HepG2 (cell line): ENCODE results near the gene SOBP. TPM values are rescaled to one million over a fixed set of nuclear protein-coding genes. Genes with fewer than 3 reads are reported as not detected.

Source experiments
- ATAC-seq: fragments of 200-7000 bp; cut with Tn5 transposase; 3 replicates; pipeline ENCODE4 v1.9.1; 2020; ENCODE audit warnings: mild to moderate bottlenecking, moderate library complexity
- BruUV-seq: library from RNA; stranded (reverse); fragments of 400-500 nt; replicated peaks from 2 replicates; lab custom pipeline; 2021; lab: Mats Ljungman, UMichigan
- CTCF ChIA-PET: fragments of 300-600 bp; formaldehyde crosslinking; extraction: SDS; loops from one replicate; lab custom pipeline; 2021; ENCODE audit warnings: low total read pairs, inconsistent platforms, low intra/inter-chr PET ratio; lab: Yijun Ruan, JAX
- POLR2A ChIA-PET: fragments of 350-600 bp; sonication (Branson Sonifier 250); formaldehyde crosslinking; loops from one replicate; lab custom pipeline; 2020; ENCODE audit warnings: antibody characterized with exemption, inconsistent platforms; lab: Yijun Ruan, JAX
- DNase-seq: peaks from one replicate; pipeline ENCODE4 v3.0.0-alpha.2; 2015; ENCODE audit warnings: low spot score
- FAIRE-seq: peaks from 3 replicates; lab custom pipeline; 2011; peaks lifted over from hg19 to GRCh38; lab: Jason Lieb, UNC
- H2AFZ ChIP-seq: one replicate; pipeline ENCODE4 v1.6.1; 2011; ENCODE audit warnings: low read length, inconsistent platforms
- H3K27ac ChIP-seq: fragments of 300-600 bp; 3 replicates; pipeline ENCODE4 v1.8.0; 2011; ENCODE audit warnings: mixed run types, mild to moderate bottlenecking, mixed read lengths, low read length, inconsistent platforms; ENCODE audit not compliant: insufficient read depth; ENCODE audit errors: extremely low read length
- H3K27me3 ChIP-seq, 2 experiments: fragments of 200-600 bp in 1 of 2; 2 replicates in 1 of 2; 3 replicates in 1 of 2; pipeline versions ENCODE4 v1.6.0 to v1.8.0; 2011; ENCODE audit warnings: low read length in 2 of 2, mild to moderate bottlenecking in 2 of 2, moderate library complexity in 2 of 2, inconsistent platforms in 1 of 2; ENCODE audit not compliant: insufficient read depth in 2 of 2, control insufficient read depth in 1 of 2
- H3K36me3 ChIP-seq, 2 experiments: fragments of 200-600 bp in 1 of 2; replicated peaks in 1 of 2; 2 replicates in 1 of 2; 3 replicates in 1 of 2; pipeline versions ENCODE4 v1.5.1 to v1.8.0; 2011; ENCODE audit warnings: low read length in 2 of 2, inconsistent platforms in 1 of 2; ENCODE audit not compliant: insufficient read depth in 2 of 2, control insufficient read depth in 1 of 2
- H3K4me1 ChIP-seq: 2 replicates; pipeline ENCODE4 v1.5.1; 2012; ENCODE audit warnings: low read length, inconsistent platforms; ENCODE audit not compliant: insufficient read depth
- H3K4me2 ChIP-seq: 2 replicates; pipeline ENCODE4 v1.6.0; 2011; ENCODE audit warnings: low read depth, low read length, inconsistent platforms
- H3K4me3 ChIP-seq, 3 experiments: fragments of 200-600 bp in 1 of 3; sonication (generic), shearing (Covaris generic) in 1 of 3; replicated peaks in 1 of 3; 2 replicates each; pipeline ENCODE4 v1.5.1; 2011 to 2016; ENCODE audit warnings: low read length in 3 of 3, inconsistent platforms in 2 of 3, low read depth in 2 of 3, mild to moderate bottlenecking in 2 of 3, control low read depth in 1 of 3, mixed read lengths in 1 of 3; ENCODE audit not compliant: insufficient read depth in 1 of 3
- H3K79me2 ChIP-seq: one replicate; pipeline ENCODE4 v1.6.1; 2011; ENCODE audit warnings: low read length, inconsistent platforms; ENCODE audit not compliant: insufficient read depth
- H3K9ac ChIP-seq: 2 replicates; pipeline ENCODE4 v1.6.0; 2011; ENCODE audit warnings: mild to moderate bottlenecking, low read depth, low read length, inconsistent platforms; ENCODE audit not compliant: insufficient read depth
- H3K9me3 ChIP-seq: 2 replicates; pipeline ENCODE4 v1.5.1; 2012; ENCODE audit warnings: mild to moderate bottlenecking, low read length
- H4K20me1 ChIP-seq: 2 replicates; pipeline ENCODE4 v1.6.0; 2011; ENCODE audit warnings: inconsistent platforms, mild to moderate bottlenecking, low read length, moderate library complexity; ENCODE audit not compliant: insufficient read depth
- GFI1 ChIP-seq: sonication (generic); formaldehyde crosslinking; IDR thresholded peaks from 2 replicates; pipeline ENCODE4 v1.5.0; 2020; ENCODE audit warnings: missing genetic modification reagents, mild to moderate bottlenecking, borderline replicate concordance
- PHF5A ChIP-seq: IDR thresholded peaks from one replicate; pipeline ENCODE4 v1.6.1; 2018; ENCODE audit warnings: low read depth, missing genetic modification reagents; ENCODE audit not compliant: unreplicated experiment
- SRY ChIP-seq: sonication (generic); formaldehyde crosslinking; IDR thresholded peaks from 2 replicates; pipeline ENCODE4 v1.8.0; 2022; ENCODE audit warnings: mild to moderate bottlenecking, missing genetic modification reagents
- ZBTB38 ChIP-seq: sonication (generic); formaldehyde crosslinking; IDR thresholded peaks from 2 replicates; pipeline ENCODE4 v1.5.1; 2020; ENCODE audit warnings: mild to moderate bottlenecking, missing genetic modification reagents
- ZNF136 ChIP-seq: sonication (generic); formaldehyde crosslinking; IDR thresholded peaks from 2 replicates; pipeline ENCODE4 v1.8.1; 2022; ENCODE audit warnings: low read depth, mild to moderate bottlenecking, moderate library complexity, missing genetic modification reagents
- ZNF18 ChIP-seq: sonication (generic); formaldehyde crosslinking; IDR thresholded peaks from 2 replicates; pipeline ENCODE4 v1.8.0; 2022; ENCODE audit warnings: mild to moderate bottlenecking, missing genetic modification reagents; ENCODE audit not compliant: insufficient replicate concordance
- ZNF235 ChIP-seq: sonication (generic); formaldehyde crosslinking; IDR thresholded peaks from 2 replicates; pipeline ENCODE4 v1.8.1; 2023; ENCODE audit warnings: mild to moderate bottlenecking, missing genetic modification reagents, borderline replicate concordance
- ZNF33B ChIP-seq: sonication (generic); formaldehyde crosslinking; IDR thresholded peaks from 2 replicates; pipeline ENCODE4 v1.5.1; 2020; ENCODE audit warnings: mild to moderate bottlenecking, missing genetic modification reagents
- WGBS: methylation state at CpG from one replicate; pipeline ENCODE4 v1.1.6; 2017; ENCODE audit warnings: low lambda C conversion rate; 5-methylcytosine and 5-hydroxymethylcytosine counted together
- in situ Hi-C: cut with HindIII; loops from 2 replicates; pipeline ENCODE4 v1.10.0; 2017; ENCODE audit warnings: low pct_unique_long_range_greater_than_20kb; ENCODE audit not compliant: extremely low pct_ligation_motif_present
- intact Hi-C: fragments of 100-400 bp; cut with micrococcal nuclease; formaldehyde crosslinking; loops from one replicate; pipeline ENCODE4 v1.10.0; 2022; ENCODE audit not compliant: unreplicated experiment
- polyA plus RNA-seq, 8 experiments: library from polyadenylated mRNA; depleted of rRNA in 3 of 8; stranded (reverse) in 7 of 8; unstranded in 1 of 8; fragments of >200 nt; fragmentation: Illumina TruSeq in 4 of 8; extraction: Trizol in 4 of 8; gene quantifications; 2 replicates each; pipeline versions ENCODE4 v1.2.1 to v1.2.3, GENCODE V29; 2011 to 2016; ENCODE audit warnings: low read depth in 4 of 8, missing spikeins in 1 of 8, mixed read lengths in 1 of 8; ENCODE audit not compliant: insufficient read depth in 1 of 8
- total RNA-seq, 5 experiments: library from RNA; depleted of rRNA; stranded (reverse); fragments of >200 nt; fragmentation: Illumina TruSeq; extraction: Trizol; gene quantifications; 2 replicates each; pipeline ENCODE4 v1.2.3, GENCODE V29; 2016; ENCODE audit warnings: low read depth in 1 of 5
- TF ChIP-seq, protein P1 (sequence below): sonication (generic); formaldehyde crosslinking; conservative IDR thresholded peaks from 2 replicates; pipeline ENCODE4 v1.8.0; 2022; ENCODE audit warnings: low read depth, missing genetic modification reagents
- TF ChIP-seq, protein P2 (sequence below): sonication (generic); formaldehyde crosslinking; IDR thresholded peaks from 2 replicates; pipeline ENCODE4 v1.4.0; 2020; ENCODE audit warnings: mild to moderate bottlenecking, missing genetic modification reagents
- TF ChIP-seq, protein P3 (sequence below): sonication (generic); formaldehyde crosslinking; IDR thresholded peaks from 2 replicates; pipeline ENCODE4 v1.8.1; 2022; ENCODE audit warnings: low read depth, mild to moderate bottlenecking, missing genetic modification reagents

The SOBP gene
- total and polyA plus RNA-seq, 2 of the 13 experiments (the other 11 are each of a cell fraction or from before 2014, with no cell fraction given), result 1.5 to 6.9 TPM

DNA sequence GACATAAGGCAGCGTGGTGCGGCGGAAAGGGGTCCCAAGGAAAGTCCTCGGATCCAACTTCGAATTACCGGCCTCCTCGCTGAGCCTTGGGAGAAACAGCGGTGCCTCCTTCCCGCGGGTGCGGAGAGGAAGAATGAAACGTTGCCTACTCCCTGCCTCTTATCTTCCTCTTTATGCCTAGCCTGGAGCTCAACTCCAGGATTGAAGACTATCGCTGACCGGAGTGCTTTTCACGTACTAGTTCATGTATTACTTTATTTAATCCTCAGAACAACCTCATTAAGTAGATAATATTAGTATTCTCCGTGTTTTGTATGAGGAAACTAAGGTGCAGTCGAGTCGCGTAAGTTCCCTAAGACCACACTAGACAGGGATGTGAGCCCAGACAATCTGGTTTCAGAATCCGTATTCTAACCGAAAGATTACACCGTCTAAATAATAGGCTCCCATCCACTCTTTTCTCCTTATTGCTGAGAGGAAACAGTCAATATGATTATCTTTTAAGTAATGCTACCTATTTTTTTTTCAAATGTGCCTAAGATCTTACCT is 29.8 kb upstream of the SOBP start:
- peak overlapping the region; percentile 71 to 98 (median 90) for H3K4me3 ChIP-seq
- H3K9ac ChIP-seq, result peak overlapping the region; percentile 91
- no peaks in the 10 kb centered on the region; a peak in 1 of 5 replicates for H3K27me3 ChIP-seq
- intact Hi-C loops, result no loop called here
- POLR2A ChIA-PET, result interaction anchor here (1.0 to 2.9 kb wide), 20 partner anchors 8 to 206 kb away, joined by 3 to 50 read pairs (median 4); partner anchors contain the start of gene SOBP
- H2AFZ ChIP-seq, result no peak overlapping the region
- ATAC-seq (no peak), DNase-seq (no peak), FAIRE-seq (no peak)
- H3K9me3 ChIP-seq, result no peaks in the 10 kb centered on the region
- in situ Hi-C loops, result no loop called here
- TF ChIP-seq ZNF235 (peak; percentile 57; the same call in 1 of the 2 replicates), GFI1 (no peak), ZBTB38 (CRISPR knock-in tag) (0 out of 2 replicates have a peak, but pooled peaks have one; percentile 10), ZNF136 (CRISPR knock-in tag) (no peak), SRY (0 out of 2 replicates have a peak, but pooled peaks have one; percentile 14), PHF5A (no peak), ZNF18 (CRISPR knock-in tag) (peak; percentile 11), ZNF33B (CRISPR knock-in tag) (peak; percentile 2; the same call in 1 of the 2 replicates)
- TF ChIP-seq, protein P1, sequence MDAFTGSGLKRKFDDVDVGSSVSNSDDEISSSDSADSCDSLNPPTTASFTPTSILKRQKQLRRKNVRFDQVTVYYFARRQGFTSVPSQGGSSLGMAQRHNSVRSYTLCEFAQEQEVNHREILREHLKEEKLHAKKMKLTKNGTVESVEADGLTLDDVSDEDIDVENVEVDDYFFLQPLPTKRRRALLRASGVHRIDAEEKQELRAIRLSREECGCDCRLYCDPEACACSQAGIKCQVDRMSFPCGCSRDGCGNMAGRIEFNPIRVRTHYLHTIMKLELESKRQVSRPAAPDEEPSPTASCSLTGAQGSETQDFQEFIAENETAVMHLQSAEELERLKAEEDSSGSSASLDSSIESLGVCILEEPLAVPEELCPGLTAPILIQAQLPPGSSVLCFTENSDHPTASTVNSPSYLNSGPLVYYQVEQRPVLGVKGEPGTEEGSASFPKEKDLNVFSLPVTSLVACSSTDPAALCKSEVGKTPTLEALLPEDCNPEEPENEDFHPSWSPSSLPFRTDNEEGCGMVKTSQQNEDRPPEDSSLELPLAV (CRISPR knock-in tag), result 0 out of 2 replicates have a peak, but pooled peaks have one; percentile 8
- TF ChIP-seq, protein P2, sequence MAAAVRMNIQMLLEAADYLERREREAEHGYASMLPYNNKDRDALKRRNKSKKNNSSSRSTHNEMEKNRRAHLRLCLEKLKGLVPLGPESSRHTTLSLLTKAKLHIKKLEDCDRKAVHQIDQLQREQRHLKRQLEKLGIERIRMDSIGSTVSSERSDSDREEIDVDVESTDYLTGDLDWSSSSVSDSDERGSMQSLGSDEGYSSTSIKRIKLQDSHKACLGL (CRISPR knock-in tag), result 0 out of 2 replicates have a peak, but pooled peaks have one; percentile 8
- TF ChIP-seq, protein P3, sequence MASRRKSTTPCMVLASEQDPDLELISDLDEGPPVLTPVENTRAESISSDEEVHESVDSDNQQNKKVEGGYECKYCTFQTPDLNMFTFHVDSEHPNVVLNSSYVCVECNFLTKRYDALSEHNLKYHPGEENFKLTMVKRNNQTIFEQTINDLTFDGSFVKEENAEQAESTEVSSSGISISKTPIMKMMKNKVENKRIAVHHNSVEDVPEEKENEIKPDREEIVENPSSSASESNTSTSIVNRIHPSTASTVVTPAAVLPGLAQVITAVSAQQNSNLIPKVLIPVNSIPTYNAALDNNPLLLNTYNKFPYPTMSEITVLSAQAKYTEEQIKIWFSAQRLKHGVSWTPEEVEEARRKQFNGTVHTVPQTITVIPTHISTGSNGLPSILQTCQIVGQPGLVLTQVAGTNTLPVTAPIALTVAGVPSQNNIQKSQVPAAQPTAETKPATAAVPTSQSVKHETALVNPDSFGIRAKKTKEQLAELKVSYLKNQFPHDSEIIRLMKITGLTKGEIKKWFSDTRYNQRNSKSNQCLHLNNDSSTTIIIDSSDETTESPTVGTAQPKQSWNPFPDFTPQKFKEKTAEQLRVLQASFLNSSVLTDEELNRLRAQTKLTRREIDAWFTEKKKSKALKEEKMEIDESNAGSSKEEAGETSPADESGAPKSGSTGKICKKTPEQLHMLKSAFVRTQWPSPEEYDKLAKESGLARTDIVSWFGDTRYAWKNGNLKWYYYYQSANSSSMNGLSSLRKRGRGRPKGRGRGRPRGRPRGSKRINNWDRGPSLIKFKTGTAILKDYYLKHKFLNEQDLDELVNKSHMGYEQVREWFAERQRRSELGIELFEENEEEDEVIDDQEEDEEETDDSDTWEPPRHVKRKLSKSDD, result peak; percentile 13; the same call in 1 of the 2 replicates
- CTCF ChIA-PET, result no interaction called here
- peaks cover 31% of the 10 kb centered on the region for H3K79me2 ChIP-seq
- BruUV-seq, result TSS peak; percentile 92
- 74% methylated on average over 16 of the region's 22 CpGs for WGBS
- no peaks in the 10 kb centered on the region for H4K20me1 ChIP-seq
- H3K4me2 ChIP-seq, result peak overlapping the region; percentile 94
- peaks cover 55% of the 10 kb centered on the region for H3K4me1 ChIP-seq
- H3K27ac ChIP-seq, result peak overlapping the region; percentile 93
- H3K36me3 ChIP-seq, result no peaks in the 10 kb centered on the region
